ENCODE results near the gene SHISA5.

DNA sequence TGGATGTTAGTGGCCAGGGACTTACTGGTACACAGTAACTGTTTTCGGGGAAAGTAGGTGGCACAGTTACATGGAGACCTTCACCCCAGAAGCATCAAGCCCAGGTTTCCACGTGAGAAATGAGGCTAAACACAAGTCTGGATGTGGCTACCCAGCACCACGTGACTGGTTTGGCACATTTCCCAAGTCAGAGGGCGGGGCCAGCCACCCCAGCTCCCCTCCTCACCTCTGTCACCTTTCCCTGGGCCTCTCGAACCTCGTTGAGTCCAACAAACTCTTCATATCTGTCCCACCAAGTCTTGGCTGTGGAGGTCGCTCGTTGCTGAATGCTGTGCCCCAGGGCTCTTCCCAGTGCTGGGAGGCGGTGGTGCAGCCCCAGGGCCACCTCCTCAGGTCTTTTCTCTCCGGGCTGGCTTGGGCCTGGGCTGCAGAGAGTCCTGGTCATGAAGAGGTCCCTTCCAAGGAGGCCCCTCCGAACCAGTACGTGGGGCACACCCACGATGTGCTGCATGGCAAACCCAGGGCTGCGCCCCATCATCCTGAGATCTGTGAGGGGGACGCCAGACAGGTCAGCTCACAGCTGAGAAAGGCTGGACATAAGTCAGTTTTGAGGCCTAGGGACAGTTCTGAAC is 69.3 kb downstream of the SHISA5 start:
- TF ChIP-seq, protein P1, sequence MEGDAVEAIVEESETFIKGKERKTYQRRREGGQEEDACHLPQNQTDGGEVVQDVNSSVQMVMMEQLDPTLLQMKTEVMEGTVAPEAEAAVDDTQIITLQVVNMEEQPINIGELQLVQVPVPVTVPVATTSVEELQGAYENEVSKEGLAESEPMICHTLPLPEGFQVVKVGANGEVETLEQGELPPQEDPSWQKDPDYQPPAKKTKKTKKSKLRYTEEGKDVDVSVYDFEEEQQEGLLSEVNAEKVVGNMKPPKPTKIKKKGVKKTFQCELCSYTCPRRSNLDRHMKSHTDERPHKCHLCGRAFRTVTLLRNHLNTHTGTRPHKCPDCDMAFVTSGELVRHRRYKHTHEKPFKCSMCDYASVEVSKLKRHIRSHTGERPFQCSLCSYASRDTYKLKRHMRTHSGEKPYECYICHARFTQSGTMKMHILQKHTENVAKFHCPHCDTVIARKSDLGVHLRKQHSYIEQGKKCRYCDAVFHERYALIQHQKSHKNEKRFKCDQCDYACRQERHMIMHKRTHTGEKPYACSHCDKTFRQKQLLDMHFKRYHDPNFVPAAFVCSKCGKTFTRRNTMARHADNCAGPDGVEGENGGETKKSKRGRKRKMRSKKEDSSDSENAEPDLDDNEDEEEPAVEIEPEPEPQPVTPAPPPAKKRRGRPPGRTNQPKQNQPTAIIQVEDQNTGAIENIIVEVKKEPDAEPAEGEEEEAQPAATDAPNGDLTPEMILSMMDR (conservative IDR thresholded peaks at IDR 0.05), result no peak
- no peak for TF ChIP-seq ZFX (IDR thresholded peaks at IDR 0.05)
